CD14-positive monocyte (primary cell): Measurements from ENCODE around the gene PPP4R3B. TPM values are rescaled to one million over a fixed set of nuclear protein-coding genes. Genes with fewer than 3 reads are reported as not detected.

Experiments
- DNase-seq, 3 donors: peaks; one replicate each; pipeline ENCODE4 v3.0.0-alpha.2; 2011 to 2022
- H2AFZ ChIP-seq: 2 replicates; pipeline ENCODE4 v1.6.0; 2012; ENCODE audit warnings: mild to moderate bottlenecking, low read depth, low read length, inconsistent platforms; ENCODE audit not compliant: insufficient read depth, poor library complexity, severe bottlenecking
- H3K27ac ChIP-seq, 2 donors: 1 replicate in 1 of 2; 2 replicates in 1 of 2; pipeline ENCODE4 v1.5.1; 2012 to 2013; ENCODE audit warnings: low read length in 2 of 2, control low read depth in 1 of 2, inconsistent platforms in 1 of 2, low read depth in 1 of 2, mild to moderate bottlenecking in 1 of 2
- H3K27me3 ChIP-seq, 2 donors: one replicate each; pipeline versions ENCODE4 v1.6.0 to v1.6.1; 2011 to 2013; ENCODE audit warnings: low read length in 2 of 2; ENCODE audit not compliant: control insufficient read depth in 2 of 2, insufficient read depth in 2 of 2
- H3K36me3 ChIP-seq, 2 donors: replicated peaks in 1 of 2; 1 replicate in 1 of 2; 2 replicates in 1 of 2; pipeline versions ENCODE4 v1.5.1 to v1.6.1; 2012 to 2013; ENCODE audit warnings: low read length in 2 of 2, control low read depth in 1 of 2, inconsistent platforms in 1 of 2, mild to moderate bottlenecking in 1 of 2; ENCODE audit not compliant: insufficient read depth in 2 of 2, control insufficient read depth in 1 of 2
- H3K4me1 ChIP-seq, 2 donors: 1 replicate in 1 of 2; 2 replicates in 1 of 2; pipeline versions ENCODE4 v1.5.1 to v1.6.1; 2012 to 2013; ENCODE audit warnings: low read length in 2 of 2, control low read depth in 1 of 2, inconsistent platforms in 1 of 2, mild to moderate bottlenecking in 1 of 2, moderate library complexity in 1 of 2; ENCODE audit not compliant: insufficient read depth in 2 of 2, control insufficient read depth in 1 of 2
- H3K4me2 ChIP-seq: replicated peaks from 2 replicates; pipeline ENCODE3; 2012; ENCODE audit warnings: low read length, moderate library complexity, mild to moderate bottlenecking; ENCODE audit not compliant: poor library complexity, severe bottlenecking; ENCODE audit errors: extremely low read depth
- H3K4me3 ChIP-seq, 3 experiments: fragments of 200-600 bp in 1 of 3; sonication (generic) in 1 of 3; replicated peaks in 1 of 3; 1 replicate in 2 of 3; 2 replicates in 1 of 3; pipeline ENCODE4 v1.5.1; 2011 to 2013; ENCODE audit warnings: low read length in 3 of 3, mild to moderate bottlenecking in 3 of 3, control low read depth in 2 of 3, low read depth in 2 of 3, inconsistent platforms in 1 of 3, moderate library complexity in 1 of 3
- H3K79me2 ChIP-seq: 2 replicates; pipeline ENCODE4 v1.6.0; 2012; ENCODE audit warnings: mild to moderate bottlenecking, control low read depth, inconsistent platforms, low read length, moderate library complexity; ENCODE audit not compliant: insufficient read depth
- H3K9ac ChIP-seq: 2 replicates; pipeline ENCODE4 v1.6.0; 2017; ENCODE audit warnings: low read length, mild to moderate bottlenecking; ENCODE audit not compliant: insufficient read depth, poor library complexity, severe bottlenecking
- H3K9me3 ChIP-seq, 2 donors: replicated peaks in 1 of 2; 1 replicate in 1 of 2; 2 replicates in 1 of 2; pipeline versions ENCODE4 v1.5.1 to v1.6.1; 2012 to 2013; ENCODE audit warnings: low read length in 2 of 2, control low read depth in 1 of 2; ENCODE audit not compliant: control insufficient read depth in 1 of 2, insufficient read depth in 1 of 2
- H4K20me1 ChIP-seq: 2 replicates; pipeline ENCODE4 v1.6.0; 2012; ENCODE audit warnings: mild to moderate bottlenecking, low read length, control low read depth, moderate library complexity; ENCODE audit not compliant: insufficient read depth
- H3K27ac Mint-ChIP-seq, 7 donors: one replicate each; pipeline ENCODE4 v1.8.0; 2020; ENCODE audit warnings: mild to moderate bottlenecking in 7 of 7, mixed read lengths in 7 of 7, moderate library complexity in 6 of 7, inconsistent platforms in 2 of 7
- H3K27me3 Mint-ChIP-seq, 3 donors: one replicate each; pipeline ENCODE4 v1.8.0; 2021 to 2022; ENCODE audit warnings: low read depth in 3 of 3, mild to moderate bottlenecking in 3 of 3, mixed read lengths in 3 of 3, moderate library complexity in 3 of 3, inconsistent platforms in 1 of 3
- H3K36me3 Mint-ChIP-seq, 2 donors: one replicate each; pipeline ENCODE4 v1.8.0; 2020; ENCODE audit warnings: mixed read lengths in 2 of 2, inconsistent platforms in 1 of 2, mild to moderate bottlenecking in 1 of 2
- H3K4me1 Mint-ChIP-seq: one replicate; pipeline ENCODE4 v1.8.0; 2020; ENCODE audit warnings: mild to moderate bottlenecking, mixed read lengths
- H3K4me3 Mint-ChIP-seq, 2 donors: one replicate each; pipeline ENCODE4 v1.8.0; 2020; ENCODE audit warnings: mild to moderate bottlenecking in 2 of 2, mixed read lengths in 2 of 2, moderate library complexity in 1 of 2
- H3K9me3 Mint-ChIP-seq, 7 donors: one replicate each; pipeline ENCODE4 v1.8.0; 2020 to 2022; ENCODE audit warnings: mixed read lengths in 7 of 7, mild to moderate bottlenecking in 6 of 7, moderate library complexity in 6 of 7, inconsistent platforms in 2 of 7
- WGBS: methylation state at CpG from one replicate; pipeline ENCODE4 v1.1.5; 2013; ENCODE audit warnings: missing lambda C conversion rate; ENCODE audit not compliant: insufficient coverage; 5-methylcytosine and 5-hydroxymethylcytosine counted together
- intact Hi-C, 2 donors: fragments of 100-400 bp; cut with micrococcal nuclease; formaldehyde crosslinking; loops; one replicate each; pipeline versions ENCODE4 v1.15.0 to v1.15.1; 2023
- polyA plus RNA-seq, 3 donors: library from polyadenylated mRNA; depleted of rRNA in 1 of 3; unstranded in 2 of 3; stranded (reverse) in 1 of 3; fragments of 300-500 nt in 2 of 3; fragments of >200 nt in 1 of 3; fragmentation: Illumina TruSeq in 2 of 3; gene quantifications; 1 replicate in 2 of 3; 2 replicates in 1 of 3; pipeline ENCODE4 v1.2.3, GENCODE V29; 2012 to 2021
- TF ChIP-seq, protein P1 (sequence below): fragments of 200-600 bp; IDR thresholded peaks from one replicate; pipeline ENCODE4 v1.8.0; 2022; ENCODE audit warnings: antibody characterized with exemption, mild to moderate bottlenecking

The PPP4R3B gene
- polyA plus RNA-seq, 3 donors = 13.3 to 41.1 (median 30.2) TPM

- Mint-ChIP-seq H3K36me3 (peaks cover 22 to 40% of the 10 kb centered on the region in 2 donors), H3K27me3 (no peaks in the 10 kb centered on the region), H3K9me3 (no peaks in the 10 kb centered on the region), H3K4me3 (no peak overlapping the region), H3K27ac (no peak overlapping the region), H3K4me1 (peaks cover 41% of the 10 kb centered on the region)
- Histone ChIP-seq H3K9ac (peak overlapping the region; percentile 84), H3K79me2 (peaks cover 90% of the 10 kb centered on the region), H3K9me3 (no peaks in the 10 kb centered on the region), H3K36me3 (peaks cover 16 to 47% of the 10 kb centered on the region in 2 donors), H3K4me1 (peaks cover 25 to 38% of the 10 kb centered on the region in 2 donors), H3K27me3 (no peaks in the 10 kb centered on the region), H2AFZ (peak overlapping the region; percentile 88), H3K4me3 (peak overlapping the region; percentile 96 to 98 (median 97)), H3K27ac (peak overlapping the region; percentile 95 to 97), H3K4me2 (peak overlapping the region; percentile 85), H4K20me1 (peaks cover 80% of the 10 kb centered on the region)
- DNase-seq = peak; percentile 41 to 59 (median 54)
- 0% methylated on average over 21 of the region's 32 CpGs for WGBS
- intact Hi-C loops = loop anchor here (5.0 to 10.0 kb wide), 4 partner anchors 101 to 894 kb away; partner anchors contain the start of genes CCDC88A (in 1 of the 2), CFAP36 (in 1 of the 2), CLHC1 (in 1 of the 2) and EML6 (in 1 of the 2)
- TF ChIP-seq, protein P1, sequence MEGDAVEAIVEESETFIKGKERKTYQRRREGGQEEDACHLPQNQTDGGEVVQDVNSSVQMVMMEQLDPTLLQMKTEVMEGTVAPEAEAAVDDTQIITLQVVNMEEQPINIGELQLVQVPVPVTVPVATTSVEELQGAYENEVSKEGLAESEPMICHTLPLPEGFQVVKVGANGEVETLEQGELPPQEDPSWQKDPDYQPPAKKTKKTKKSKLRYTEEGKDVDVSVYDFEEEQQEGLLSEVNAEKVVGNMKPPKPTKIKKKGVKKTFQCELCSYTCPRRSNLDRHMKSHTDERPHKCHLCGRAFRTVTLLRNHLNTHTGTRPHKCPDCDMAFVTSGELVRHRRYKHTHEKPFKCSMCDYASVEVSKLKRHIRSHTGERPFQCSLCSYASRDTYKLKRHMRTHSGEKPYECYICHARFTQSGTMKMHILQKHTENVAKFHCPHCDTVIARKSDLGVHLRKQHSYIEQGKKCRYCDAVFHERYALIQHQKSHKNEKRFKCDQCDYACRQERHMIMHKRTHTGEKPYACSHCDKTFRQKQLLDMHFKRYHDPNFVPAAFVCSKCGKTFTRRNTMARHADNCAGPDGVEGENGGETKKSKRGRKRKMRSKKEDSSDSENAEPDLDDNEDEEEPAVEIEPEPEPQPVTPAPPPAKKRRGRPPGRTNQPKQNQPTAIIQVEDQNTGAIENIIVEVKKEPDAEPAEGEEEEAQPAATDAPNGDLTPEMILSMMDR = no peak
These were observed 1.0 kb upstream of the PPP4R3B start for GRCh38 chr2:55618275-55619055.

GRCh38 chr2:55618025-55618274 lies 528 bp upstream of the PPP4R3B start:
- Histone ChIP-seq H3K4me2 (peak overlapping the region; percentile 85), H3K4me1 (peaks cover 25 to 38% of the 10 kb centered on the region in 2 donors), H2AFZ (peak overlapping the region; percentile 88), H3K36me3 (peaks cover 19 to 50% of the 10 kb centered on the region in 2 donors), H3K9me3 (no peaks in the 10 kb centered on the region), H3K27me3 (no peaks in the 10 kb centered on the region), H4K20me1 (peaks cover 74% of the 10 kb centered on the region), H3K4me3 (peak overlapping the region; percentile 96 to 98 (median 97)), H3K79me2 (peaks cover 90% of the 10 kb centered on the region), H3K27ac (peak overlapping the region; percentile 95 to 97), H3K9ac (peak overlapping the region; percentile 84)
- H3K27ac Mint-ChIP-seq = no peak overlapping the region
- no peaks in the 10 kb centered on the region for H3K27me3 Mint-ChIP-seq
- H3K4me1 Mint-ChIP-seq = peaks cover 41% of the 10 kb centered on the region
- no peaks in the 10 kb centered on the region for H3K9me3 Mint-ChIP-seq
- DNase-seq = no peak
- TF ChIP-seq, protein P1 = no peak
- WGBS = 0% methylated on average over 9 of the region's 10 CpGs
- no peak overlapping the region for H3K4me3 Mint-ChIP-seq
- intact Hi-C loops = loop anchor here (5.0 to 10.0 kb wide), 4 partner anchors 101 to 893 kb away; partner anchors contain the start of genes CCDC88A (in 1 of the 2), CFAP36 (in 1 of the 2), CLHC1 (in 1 of the 2) and EML6 (in 1 of the 2)
- peaks cover 25 to 43% of the 10 kb centered on the region in 2 donors for H3K36me3 Mint-ChIP-seq
